ENCODE results near the gene COL1A2.

The COL1A2 gene

GRCh38 chr7:94417306-94417705 lies 22.6 kb downstream of the COL1A2 start:
- in situ Hi-C loops (cut with MboI; ENCODE audit: low sequenced_read_pairs, unreplicated experiment), result no loop called here
- DNase-seq (ENCODE audit: low spot score), result no peak
- no peak for TF ChIP-seq CTCF (IDR thresholded peaks at IDR 0.05; ENCODE audit: borderline replicate concordance, control extremely low read depth, extremely low read depth, insufficient read depth, missing control alignments)

- in situ Hi-C loops (cut with MboI; ENCODE audit: low sequenced_read_pairs, unreplicated experiment), result no loop called here
These were observed 23.2 kb downstream of the COL1A2 start for GRCh38 chr7:94417901-94418300.

GRCh38 chr7:94418851-94419250 lies 24.2 kb downstream of the COL1A2 start:
- DNase-seq (ENCODE audit: low spot score), result no peak
- in situ Hi-C loops (cut with MboI; ENCODE audit: low sequenced_read_pairs, unreplicated experiment), result no loop called here
- TF ChIP-seq CTCF (IDR thresholded peaks at IDR 0.05; ENCODE audit: borderline replicate concordance, control extremely low read depth, extremely low read depth, insufficient read depth, missing control alignments), result no peak

More at GRCh38 chr7:94417901-94418300, 23.2 kb downstream of the COL1A2 start:
- no peak for TF ChIP-seq CTCF (IDR thresholded peaks at IDR 0.05; ENCODE audit: borderline replicate concordance, control extremely low read depth, extremely low read depth, insufficient read depth, missing control alignments)
- DNase-seq (ENCODE audit: low spot score), result no peak

GRCh38 chr7:94420328-94420727 lies 25.6 kb downstream of the COL1A2 start:
- no peak for DNase-seq (ENCODE audit: low spot score)
- in situ Hi-C loops (cut with MboI; ENCODE audit: low sequenced_read_pairs, unreplicated experiment), result no loop called here
- no peak for TF ChIP-seq CTCF (IDR thresholded peaks at IDR 0.05; ENCODE audit: borderline replicate concordance, control extremely low read depth, extremely low read depth, insufficient read depth, missing control alignments)

GRCh38 chr7:94421681-94422080 lies 27.0 kb downstream of the COL1A2 start:
- DNase-seq (ENCODE audit: low spot score), result no peak
- in situ Hi-C loops (cut with MboI; ENCODE audit: low sequenced_read_pairs, unreplicated experiment), result no loop called here
- no peak for TF ChIP-seq CTCF (IDR thresholded peaks at IDR 0.05; ENCODE audit: borderline replicate concordance, control extremely low read depth, extremely low read depth, insufficient read depth, missing control alignments)

GRCh38 chr7:94422136-94422535 lies 27.4 kb downstream of the COL1A2 start:
- no peak for TF ChIP-seq CTCF (IDR thresholded peaks at IDR 0.05; ENCODE audit: borderline replicate concordance, control extremely low read depth, extremely low read depth, insufficient read depth, missing control alignments)
- in situ Hi-C loops (cut with MboI; ENCODE audit: low sequenced_read_pairs, unreplicated experiment), result no loop called here
- no peak for DNase-seq (ENCODE audit: low spot score)

Data from GM13976 (cell line).